ENCODE measurements around the gene CTTNBP2NL.

DNA sequence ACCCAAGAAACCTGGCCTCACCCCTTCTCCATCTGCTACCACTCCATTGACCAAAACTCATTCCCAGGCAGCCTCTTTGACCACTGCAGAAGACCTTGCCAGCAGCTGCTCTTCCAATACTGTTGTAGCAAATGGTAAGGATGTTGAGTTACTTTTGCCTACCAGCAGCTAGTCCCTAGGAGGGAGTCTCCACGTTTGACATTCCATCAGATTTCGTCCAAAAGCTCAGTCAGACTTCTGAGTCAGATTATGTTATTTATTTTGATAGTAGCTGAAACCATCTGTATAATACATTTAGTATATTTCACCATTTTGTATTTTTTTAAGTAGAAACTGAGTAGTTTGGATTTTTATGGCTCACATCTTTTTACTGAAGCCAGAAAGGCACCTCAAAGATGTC, 61.2 kb downstream of the CTTNBP2NL start:
- TF ChIP-seq CTCF (IDR thresholded peaks at IDR 0.05) (no peak), POLR2A (IDR thresholded peaks at IDR 0.05) (no peak), POLR2AphosphoS5 (IDR thresholded peaks at IDR 0.05; ENCODE audit: insufficient read depth in 1 of 2, low read depth in 1 of 2) (no peak)

All from vagina (tissue), 2 donors.